ENCODE data around the gene WWOX. TPM values are rescaled to one million over a fixed set of nuclear protein-coding genes. Genes with fewer than 3 reads are reported as not detected.

The WWOX gene
- total and polyA plus RNA-seq, 2 of the 8 experiments (the other 6 are each of a cell fraction or from before 2014, with no cell fraction given), result 5.4 to 16.7 TPM

- no peak overlapping the region for H3K27ac ChIP-seq (ENCODE audit: low read depth, low read length)
- no peak overlapping the region for H2BK15ac ChIP-seq (ENCODE audit: low read length)
- no peak overlapping the region for H2BK12ac ChIP-seq (ENCODE audit: low read depth, low read length)
- H3K4me1 ChIP-seq (replicated peaks in 1 of 4; ENCODE audit: control insufficient read depth in 3 of 4, insufficient read depth in 4 of 4, low read length in 3 of 4), result no peaks in the 10 kb centered on the region
- no peak overlapping the region for H2AFZ ChIP-seq (ENCODE audit: low read length)
- H3K23ac ChIP-seq (ENCODE audit: insufficient read length), result no peak overlapping the region
- H3K23me2 ChIP-seq (ENCODE audit: low read depth, low read length), result no peaks in the 10 kb centered on the region
- H2BK120ac ChIP-seq (replicated peaks; ENCODE audit: low read depth, low read length), result no peak overlapping the region
- no peak for TF ChIP-seq E2F6 (IDR thresholded peaks at IDR 0.05)
- TF ChIP-seq SIX5 (IDR thresholded peaks at IDR 0.05; ENCODE audit: low read depth, low read length), result no peak
- no peak for TF ChIP-seq FOSL1 (IDR thresholded peaks at IDR 0.05; ENCODE audit: insufficient read depth, low read depth, low read length)
- no peak for TF ChIP-seq YY1 (IDR thresholded peaks at IDR 0.05; ENCODE audit: low read depth, low read length)
- no peak for TF ChIP-seq TAF1 (IDR thresholded peaks at IDR 0.05; ENCODE audit: low read depth, low read length)
- no peak for TF ChIP-seq BACH1 (IDR thresholded peaks at IDR 0.05; ENCODE audit: low read length)
- TF ChIP-seq NANOG (IDR thresholded peaks at IDR 0.05; ENCODE audit: insufficient read depth, low read depth, low read length, poor library complexity, severe bottlenecking), result no peak
- no peak for TF ChIP-seq RXRA (IDR thresholded peaks at IDR 0.05; ENCODE audit: insufficient read depth, low read depth, low read length)
- no peak for TF ChIP-seq TAF7 (optimal IDR thresholded peaks at IDR 0.05; ENCODE audit: borderline replicate concordance, low read depth, low read length)
- no peak for TF ChIP-seq USF2 (IDR thresholded peaks at IDR 0.05; ENCODE audit: low read length)
- no peak for TF ChIP-seq POU5F1 (IDR thresholded peaks at IDR 0.05; ENCODE audit: low read depth, low read length)
- no peak for TF ChIP-seq PHF8 (conservative IDR thresholded peaks at IDR 0.05; ENCODE audit: low read depth, low read length)
- TF ChIP-seq HDAC6 (IDR thresholded peaks at IDR 0.05; ENCODE audit: low read depth, low read length), result no peak
- no peak overlapping the region for H3K56ac ChIP-seq (replicated peaks; ENCODE audit: insufficient read length, low read depth, low read length)
- no peaks in the 10 kb centered on the region; a peak in 1 of 4 replicates for H3K9me3 ChIP-seq (ENCODE audit: insufficient read depth in 2 of 2, low read depth in 1 of 2, low read length in 1 of 2)
- H4K5ac ChIP-seq (ENCODE audit: insufficient read length, low read depth, low read length), result no peak overlapping the region
- no peak overlapping the region for H3K9ac ChIP-seq (replicated peaks in 1 of 4; ENCODE audit: extremely low read depth in 1 of 4, low read depth in 3 of 4, low read length in 3 of 4)
- H4K8ac ChIP-seq (ENCODE audit: extremely low read depth, insufficient read depth, low read length), result no peak overlapping the region
- no peaks in the 10 kb centered on the region for H3K79me1 ChIP-seq (ENCODE audit: low read depth, low read length)
- H3K4ac ChIP-seq (replicated peaks; ENCODE audit: insufficient read length, low read depth, low read length), result no peak overlapping the region
- POLR2A ChIA-PET (ENCODE audit: partially characterized antibody), result no interaction called here
- CTCF ChIA-PET (ENCODE audit: partially characterized antibody), result interaction anchor here (1.0 to 5.2 kb wide), 3 partner anchors 12 to 20 kb away, joined by 3 to 29 read pairs (median 3); no protein-coding TSS in a partner anchor
- no peak overlapping the region for H4K91ac ChIP-seq (replicated peaks; ENCODE audit: insufficient read length, low read length)
- H3K18ac ChIP-seq (ENCODE audit: extremely low read depth, low read length), result no peak overlapping the region
- no peak overlapping the region for H2BK5ac ChIP-seq (ENCODE audit: low read depth, low read length)
- H3K36me3 ChIP-seq (ENCODE audit: control insufficient read depth in 2 of 4, insufficient read depth in 4 of 4, low read length in 3 of 4), result no peaks in the 10 kb centered on the region; a peak in 1 of 8 replicates
- H3K4me3 ChIP-seq (ENCODE audit: extremely low read depth in 1 of 4, insufficient read depth in 2 of 4, low read depth in 3 of 4, low read length in 4 of 4), result no peak overlapping the region
- no peak overlapping the region for H2AK5ac ChIP-seq (ENCODE audit: low read depth, low read length)
- no peak overlapping the region for H3K14ac ChIP-seq (ENCODE audit: insufficient read length)
- H3K79me2 ChIP-seq (ENCODE audit: control insufficient read depth in 1 of 2, insufficient read depth in 2 of 2, low read length in 2 of 2), result no peaks in the 10 kb centered on the region
- FAIRE-seq (no peak), DNase-seq (ENCODE audit: low read depth in 1 of 2, low spot score in 2 of 2) (no peak)
- H3K4me2 ChIP-seq (ENCODE audit: insufficient read depth in 1 of 2, low read depth in 2 of 2, low read length in 2 of 2), result no peak overlapping the region
- no peaks in the 10 kb centered on the region for H4K20me1 ChIP-seq (replicated peaks in 1 of 2; ENCODE audit: control insufficient read depth in 1 of 2, insufficient read depth in 2 of 2, low read length in 2 of 2)
- H2BK20ac ChIP-seq (ENCODE audit: low read length), result no peak overlapping the region
- no peaks in the 10 kb centered on the region for H3K27me3 ChIP-seq (replicated peaks in 1 of 4; ENCODE audit: control insufficient read depth in 3 of 4, extremely low read depth in 1 of 4, insufficient read depth in 3 of 4, low read length in 3 of 4)
- whole genome bisulfite sequencing, 2 experiments (ENCODE audit: extremely low coverage in 1 of 2, insufficient coverage in 1 of 2, insufficient read length in 1 of 2, insufficient replicate concordance in 2 of 2, low coverage in 1 of 2, low lambda C conversion rate in 2 of 2, missing lambda C conversion rate in 1 of 2), result 87% methylated on average over 5 of the region's 6 CpGs; no CpG with 5 or more reads in 1 of the 2 experiments
Measured at GRCh38 chr16:78465730-78466129, 366.3 kb downstream of the WWOX start.

Data from H1 (cell line).